ENCODE results near the gene GHDC. TPM values are rescaled to one million over a fixed set of nuclear protein-coding genes. Genes with fewer than 3 reads are reported as not detected.

The GHDC gene
- total RNA-seq, 6 donors from 2014 or later: 24.3 to 40.9 (median 33.0) TPM

DNA sequence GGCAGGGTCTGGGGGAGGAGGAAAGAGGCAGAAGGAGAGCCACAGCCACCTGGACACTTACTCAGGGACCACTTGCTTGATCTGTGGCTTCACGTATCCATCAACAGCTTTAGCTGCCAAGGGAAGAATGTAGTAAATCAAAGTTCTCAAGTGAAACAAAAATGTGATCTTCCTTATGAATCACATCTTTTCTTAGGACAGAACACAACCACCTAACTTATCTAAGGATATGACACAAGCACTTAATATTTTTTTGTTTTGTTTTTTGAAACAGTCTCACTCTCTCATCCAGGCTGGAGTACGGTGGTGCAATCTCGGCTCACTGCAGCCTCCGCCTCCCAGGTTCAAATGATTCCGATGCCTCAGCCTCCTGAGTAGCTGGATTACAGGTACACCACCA is 8.4 kb upstream of the GHDC start:
- ATAC-seq (ENCODE audit: low FRiP score in 2 of 2): no peak
- Histone ChIP-seq H3K27me3 (no peaks in the 10 kb centered on the region), H3K4me3 (no peak overlapping the region), H3K36me3 (peaks cover 4 to 84% (median 48%) of the 10 kb centered on the region in 4 donors), H3K27ac (no peak overlapping the region), H3K4me1 (no peaks in the 10 kb centered on the region), H3K9me3 (no peaks in the 10 kb centered on the region)
- DNase-seq: no peak
- WGBS, 2 donors: 96 to 98% methylated on average over 5 of the region's 5 CpGs
- TF ChIP-seq POLR2AphosphoS5 (IDR thresholded peaks at IDR 0.05) (no peak), POLR2A (IDR thresholded peaks at IDR 0.05) (no peak), CTCF (IDR thresholded peaks at IDR 0.05) (no peak), EP300 (IDR thresholded peaks at IDR 0.05) (no peak)

GRCh38 chr17:42202159-42202558 is 7.9 kb upstream of the GHDC start:
- Histone ChIP-seq H3K27me3 (no peaks in the 10 kb centered on the region), H3K36me3 (peaks cover 4 to 79% (median 42%) of the 10 kb centered on the region in 4 donors), H3K27ac (no peak overlapping the region), H3K9me3 (no peaks in the 10 kb centered on the region), H3K4me3 (no peak overlapping the region), H3K4me1 (no peaks in the 10 kb centered on the region)
- DNase-seq (no peak), ATAC-seq (ENCODE audit: low FRiP score in 2 of 2) (no peak)
- 86 to 95% methylated on average over 1 to 6 of the region's 6 CpGs for WGBS, 2 donors
- TF ChIP-seq CTCF (IDR thresholded peaks at IDR 0.05) (no peak), POLR2A (IDR thresholded peaks at IDR 0.05) (no peak), EP300 (IDR thresholded peaks at IDR 0.05) (no peak), POLR2AphosphoS5 (IDR thresholded peaks at IDR 0.05) (no peak)

GRCh38 chr17:42201458-42201772 is 7.1 kb upstream of the GHDC start:
- H3K9me3 ChIP-seq: no peaks in the 10 kb centered on the region
- no peaks in the 10 kb centered on the region for H3K27me3 ChIP-seq
- 90% methylated on average over 10 of the region's 10 CpGs for WGBS, 2 donors
- H3K27ac ChIP-seq: no peak overlapping the region
- no peak overlapping the region for H3K4me3 ChIP-seq
- no peak for DNase-seq
- ATAC-seq (ENCODE audit: low FRiP score in 2 of 2): no peak
- TF ChIP-seq CTCF (IDR thresholded peaks at IDR 0.05) (no peak), EP300 (IDR thresholded peaks at IDR 0.05) (no peak), POLR2AphosphoS5 (IDR thresholded peaks at IDR 0.05) (no peak), POLR2A (IDR thresholded peaks at IDR 0.05) (no peak)
- no peaks in the 10 kb centered on the region for H3K4me1 ChIP-seq
- H3K36me3 ChIP-seq: peaks cover 1 to 71% (median 38%) of the 10 kb centered on the region in 4 donors

GRCh38 chr17:42200706-42201457 is 6.6 kb upstream of the GHDC start:
- WGBS, 2 donors: 73 to 76% methylated on average over 14 of the region's 14 CpGs
- H3K9me3 ChIP-seq: no peaks in the 10 kb centered on the region
- DNase-seq (no peak), ATAC-seq (ENCODE audit: low FRiP score in 2 of 2) (peak in 1 of 2 donors; percentile 43)
- H3K27me3 ChIP-seq: no peaks in the 10 kb centered on the region
- H3K36me3 ChIP-seq: peaks cover 0 to 66% (median 35%) of the 10 kb centered on the region in 4 donors
- H3K4me1 ChIP-seq: no peaks in the 10 kb centered on the region
- TF ChIP-seq EP300 (IDR thresholded peaks at IDR 0.05) (no peak), CTCF (IDR thresholded peaks at IDR 0.05) (no peak), POLR2A (IDR thresholded peaks at IDR 0.05) (no peak), POLR2AphosphoS5 (IDR thresholded peaks at IDR 0.05) (no peak)
- H3K27ac ChIP-seq: no peak overlapping the region
- H3K4me3 ChIP-seq: no peak overlapping the region

All from upper lobe of left lung (tissue), 6 donors.